HEK293 (cell line): Measurements from ENCODE around the gene OR51V1.

ENCODE experiments used
- CTCF ChIA-PET: fragments of 350-600 bp; formaldehyde crosslinking; extraction: SDS; loops from one replicate; lab custom pipeline; 2021; ENCODE audit warnings: antibody characterized with exemption; lab: Yijun Ruan, JAX
- POLR2A ChIA-PET: fragments of 300-600 bp; formaldehyde crosslinking; extraction: SDS; loops from one replicate; lab custom pipeline; 2020; ENCODE audit warnings: antibody characterized with exemption, inconsistent platforms; lab: Yijun Ruan, JAX
- H3K27ac ChIP-seq: fragments of 200-500 bp; sonication (Bioruptor generic); 2 replicates; pipeline ENCODE4 v1.5.1; 2014; ENCODE audit warnings: low read depth, low read length, control low read depth, inconsistent platforms; ENCODE audit errors: extremely low read depth
- H3K36me3 ChIP-seq, 2 experiments: fragments of 200-500 bp in 1 of 2; sonication (Bioruptor generic) in 1 of 2; 1 replicate in 1 of 2; 2 replicates in 1 of 2; pipeline ENCODE4 v1.5.1; 2014 to 2017; ENCODE audit warnings: inconsistent platforms in 2 of 2, low read length in 2 of 2; ENCODE audit not compliant: control insufficient read depth in 2 of 2, insufficient read depth in 1 of 2
- H3K4me1 ChIP-seq: fragments of 200-500 bp; sonication (Bioruptor generic); 2 replicates; pipeline ENCODE4 v1.5.1; 2014; ENCODE audit warnings: mild to moderate bottlenecking, low read length, inconsistent platforms; ENCODE audit not compliant: control insufficient read depth, insufficient read depth
- H3K4me3 ChIP-seq: 2 replicates; pipeline ENCODE4 v1.5.1; 2011; ENCODE audit warnings: low read depth, mild to moderate bottlenecking, control low read depth, low read length, moderate library complexity
- H3K9me3 ChIP-seq: fragments of 200-500 bp; sonication (Bioruptor generic); 2 replicates; pipeline ENCODE4 v1.5.1; 2014; ENCODE audit warnings: low read depth, low read length, inconsistent platforms; ENCODE audit not compliant: control insufficient read depth, insufficient read depth
- ATF2 ChIP-seq: fragments of 450-650 bp; formaldehyde crosslinking; IDR thresholded peaks from 2 replicates; pipeline ENCODE4 v1.5.1; 2016; ENCODE audit warnings: missing biosample characterization, missing genetic modification characterization, low read depth
- EGR2 ChIP-seq: fragments of 450-650 bp; formaldehyde crosslinking; IDR thresholded peaks from 2 replicates; pipeline ENCODE4 v1.5.1; 2016; ENCODE audit warnings: low read depth, missing biosample characterization, missing genetic modification characterization
- HOXA7 ChIP-seq: sonication (generic); formaldehyde crosslinking; IDR thresholded peaks from 2 replicates; pipeline ENCODE4 v1.8.1; 2022; ENCODE audit warnings: missing genetic modification reagents, borderline replicate concordance
- IKZF3 ChIP-seq: fragments of 450-650 bp; IDR thresholded peaks from 2 replicates; pipeline ENCODE4 v1.5.0; 2018; ENCODE audit warnings: missing biosample characterization, mild to moderate bottlenecking, missing genetic modification characterization, moderate library complexity
- PRDM6 ChIP-seq: fragments of 450-650 bp; formaldehyde crosslinking; IDR thresholded peaks from 2 replicates; pipeline ENCODE4 v1.5.1; 2017; ENCODE audit warnings: missing biosample characterization, missing genetic modification characterization
- SETDB1 ChIP-seq: IDR thresholded peaks from one replicate; pipeline ENCODE4 v1.6.1; 2017; ENCODE audit warnings: mild to moderate bottlenecking, low read length, moderate library complexity, mixed read lengths; ENCODE audit not compliant: insufficient read length
- ZBTB21 ChIP-seq: fragments of 450-650 bp; formaldehyde crosslinking; IDR thresholded peaks from 2 replicates; pipeline ENCODE4 v1.5.1; 2017; ENCODE audit warnings: missing biosample characterization, missing genetic modification characterization
- ZEB2 ChIP-seq: fragments of 450-650 bp; formaldehyde crosslinking; IDR thresholded peaks from 2 replicates; pipeline ENCODE4 v1.5.1; 2016; ENCODE audit warnings: missing biosample characterization, missing genetic modification characterization
- ZNF174 ChIP-seq: fragments of 450-650 bp; formaldehyde crosslinking; IDR thresholded peaks from 2 replicates; pipeline ENCODE4 v1.5.0; 2017; ENCODE audit warnings: missing biosample characterization, mild to moderate bottlenecking, missing genetic modification characterization
- ZNF266 ChIP-seq: fragments of 450-650 bp; formaldehyde crosslinking; IDR thresholded peaks from 2 replicates; pipeline ENCODE4 v1.5.1; 2016; ENCODE audit warnings: missing biosample characterization, missing genetic modification characterization, low read depth
- ZNF274 ChIP-seq, 2 experiments: fragments of 200-500 bp in 1 of 2; fragments of 450-650 bp in 1 of 2; sonication (Bioruptor generic) in 1 of 2; formaldehyde crosslinking in 1 of 2; IDR thresholded peaks; 2 replicates each; pipeline versions ENCODE4 v1.5.1 to v1.6.1; 2014 to 2016; ENCODE audit warnings: borderline replicate concordance in 1 of 2, inconsistent platforms in 1 of 2, low read length in 1 of 2, missing biosample characterization in 1 of 2, missing genetic modification characterization in 1 of 2
- ZNF37A ChIP-seq: fragments of 450-650 bp; IDR thresholded peaks from 2 replicates; pipeline ENCODE4 v1.5.1; 2018; ENCODE audit warnings: missing biosample characterization, missing genetic modification characterization
- ZNF391 ChIP-seq: fragments of 450-650 bp; formaldehyde crosslinking; IDR thresholded peaks from 2 replicates; pipeline ENCODE4 v1.5.1; 2016; ENCODE audit warnings: low read depth, missing biosample characterization, missing genetic modification characterization, borderline replicate concordance
- ZNF48 ChIP-seq: fragments of 450-650 bp; formaldehyde crosslinking; IDR thresholded peaks from 2 replicates; pipeline ENCODE4 v1.5.1; 2016; ENCODE audit warnings: missing biosample characterization, missing genetic modification characterization
- ZNF518A ChIP-seq: fragments of 450-650 bp; formaldehyde crosslinking; conservative IDR thresholded peaks from 2 replicates; pipeline ENCODE4 v1.5.1; 2016; ENCODE audit warnings: low read depth, missing biosample characterization, missing genetic modification characterization
- ZNF549 ChIP-seq: fragments of 450-650 bp; IDR thresholded peaks from 2 replicates; pipeline ENCODE4 v1.5.1; 2018; ENCODE audit warnings: missing biosample characterization, missing genetic modification characterization, mild to moderate bottlenecking, inconsistent platforms, moderate library complexity
- ZNF571 ChIP-seq: fragments of 450-650 bp; formaldehyde crosslinking; IDR thresholded peaks from 2 replicates; pipeline ENCODE4 v1.5.0; 2017; ENCODE audit warnings: missing biosample characterization, missing genetic modification characterization
- ZNF585B ChIP-seq: fragments of 450-650 bp; formaldehyde crosslinking; IDR thresholded peaks from 2 replicates; pipeline ENCODE4 v1.5.1; 2016; ENCODE audit warnings: missing biosample characterization, missing genetic modification characterization
- ZNF658 ChIP-seq: fragments of 450-650 bp; formaldehyde crosslinking; IDR thresholded peaks from 2 replicates; pipeline ENCODE4; 2016; ENCODE audit warnings: missing biosample characterization, missing genetic modification characterization
- ZNF670 ChIP-seq: fragments of 450-650 bp; formaldehyde crosslinking; IDR thresholded peaks from 2 replicates; pipeline ENCODE4 v1.5.1; 2016; ENCODE audit warnings: missing biosample characterization, missing genetic modification characterization, low read depth
- ZNF692 ChIP-seq: fragments of 450-650 bp; formaldehyde crosslinking; IDR thresholded peaks from 2 replicates; pipeline ENCODE4 v1.5.1; 2016; ENCODE audit warnings: missing biosample characterization, missing genetic modification characterization
- ZNF707 ChIP-seq: fragments of 450-650 bp; formaldehyde crosslinking; IDR thresholded peaks from 2 replicates; pipeline ENCODE4 v1.5.1; 2016; ENCODE audit warnings: missing biosample characterization, missing genetic modification characterization
- ZNF837 ChIP-seq: fragments of 450-650 bp; formaldehyde crosslinking; IDR thresholded peaks from 2 replicates; pipeline ENCODE4 v1.5.1; 2016; ENCODE audit warnings: missing biosample characterization, missing genetic modification characterization
- ZSCAN18 ChIP-seq: fragments of 450-650 bp; formaldehyde crosslinking; IDR thresholded peaks from 2 replicates; pipeline ENCODE4 v1.5.1; 2016; ENCODE audit warnings: missing biosample characterization, missing genetic modification characterization

Gene OR51V1

GRCh38 chr11:5233307-5233706, 32.8 kb upstream of the OR51V1 start:
- POLR2A ChIA-PET = no interaction called here
- TF ChIP-seq ZNF518A (tag by site-specific recombination) (no peak), ZNF658 (no peak), ZNF37A (no peak), ZNF549 (tag by site-specific recombination) (no peak), ZNF266 (tag by site-specific recombination) (no peak), ZNF670 (tag by site-specific recombination) (no peak), EGR2 (tag by site-specific recombination) (no peak), ZNF707 (no peak), ATF2 (tag by site-specific recombination) (no peak), ZEB2 (tag by site-specific recombination) (no peak), ZNF48 (tag by site-specific recombination) (no peak), PRDM6 (tag by site-specific recombination) (no peak)
- TF ChIP-seq, all 188 proteins: peak for 0
- CTCF ChIA-PET = no interaction called here
- Histone ChIP-seq H3K27ac (no peak overlapping the region), H3K4me3 (no peak overlapping the region), H3K9me3 (no peaks in the 10 kb centered on the region), H3K4me1 (no peaks in the 10 kb centered on the region), H3K36me3 (no peaks in the 10 kb centered on the region)

GRCh38 chr11:5232821-5233220, 32.3 kb upstream of the OR51V1 start:
- Histone ChIP-seq H3K4me1 (no peaks in the 10 kb centered on the region), H3K9me3 (no peaks in the 10 kb centered on the region), H3K4me3 (no peak overlapping the region), H3K36me3 (no peaks in the 10 kb centered on the region), H3K27ac (no peak overlapping the region)
- POLR2A ChIA-PET = no interaction called here
- CTCF ChIA-PET = no interaction called here
- TF ChIP-seq ZNF571 (tag by site-specific recombination) (no peak), ZNF585B (tag by site-specific recombination) (no peak), HOXA7 (CRISPR knock-in tag) (no peak), ZNF692 (tag by site-specific recombination) (no peak), ZSCAN18 (tag by site-specific recombination) (no peak), ZNF274 (IDR thresholded peaks at IDR 0.05; ENCODE audit: low read length) (no peak), ZNF274 (tag by site-specific recombination; IDR thresholded peaks at IDR 0.05; ENCODE audit: borderline replicate concordance) (no peak), ZNF174 (no peak), IKZF3 (no peak), ZNF391 (tag by site-specific recombination) (no peak), ZBTB21 (tag by site-specific recombination) (no peak), SETDB1 (no peak), ZNF837 (tag by site-specific recombination) (no peak)
